Fibroblast of peridontal ligament (primary cell): Measurements from ENCODE around the gene NAA10.

Experiments
- DNase-seq: peaks from one replicate; pipeline ENCODE4 v3.0.0-alpha.2; 2010; ENCODE audit errors: extremely low read depth

The NAA10 gene

GRCh38 chrX:153884590-153884989, 50.2 kb downstream of the NAA10 start:
- DNase-seq, result no peak

- DNase-seq, result no peak
Observed at GRCh38 chrX:153884136-153884535, 50.7 kb downstream of the NAA10 start.

GRCh38 chrX:153883163-153883843, 51.5 kb downstream of the NAA10 start:
- DNase-seq, result no peak

GRCh38 chrX:153882557-153882956, 52.3 kb downstream of the NAA10 start:
- no peak for DNase-seq

- no peak for DNase-seq
Observed at GRCh38 chrX:153882086-153882498, 52.7 kb downstream of the NAA10 start.

GRCh38 chrX:153881281-153881680, 53.6 kb downstream of the NAA10 start:
- no peak for DNase-seq

- DNase-seq, result no peak
Observed at GRCh38 chrX:153880440-153880815, 54.4 kb downstream of the NAA10 start.

GRCh38 chrX:153879741-153880439, 54.9 kb downstream of the NAA10 start:
- no peak for DNase-seq
